Calu3 (cell line): ENCODE measurements around the gene AREL1. TPM values are rescaled to one million over a fixed set of nuclear protein-coding genes. Genes with fewer than 3 reads are reported as not detected.

Experiments
- BruUV-seq: library from RNA; stranded (reverse); fragments of 400-500 nt; replicated peaks from 2 replicates; lab custom pipeline; 2021; lab: Mats Ljungman, UMichigan
- CTCF ChIA-PET: fragments of 300-600 bp; sonication (Branson Sonifier 250); formaldehyde crosslinking; loops from one replicate; lab custom pipeline; 2022; ENCODE audit warnings: antibody characterized with exemption; lab: Charles Lee
- DNase-seq: peaks from one replicate; pipeline ENCODE4 v3.0.0; 2022
- H3K27ac Mint-ChIP-seq: one replicate; pipeline ENCODE4 v1.8.0; 2022; ENCODE audit warnings: mixed read lengths; ENCODE audit not compliant: unreplicated experiment
- H3K27me3 Mint-ChIP-seq: one replicate; pipeline ENCODE4 v1.8.0; 2022; ENCODE audit warnings: mixed read lengths; ENCODE audit not compliant: unreplicated experiment
- H3K36me3 Mint-ChIP-seq: one replicate; pipeline ENCODE4 v1.8.0; 2022; ENCODE audit warnings: mild to moderate bottlenecking, moderate library complexity, mixed read lengths; ENCODE audit not compliant: insufficient read depth, unreplicated experiment
- H3K4me1 Mint-ChIP-seq: one replicate; pipeline ENCODE4 v1.8.0; 2022; ENCODE audit warnings: mild to moderate bottlenecking, low read depth, mixed read lengths; ENCODE audit not compliant: unreplicated experiment
- H3K4me3 Mint-ChIP-seq: one replicate; pipeline ENCODE4 v1.8.0; 2022; ENCODE audit warnings: mild to moderate bottlenecking, low read depth, moderate library complexity, mixed read lengths; ENCODE audit not compliant: unreplicated experiment
- H3K9me3 Mint-ChIP-seq: one replicate; pipeline ENCODE4 v1.8.0; 2022; ENCODE audit warnings: low read depth, mixed read lengths; ENCODE audit not compliant: unreplicated experiment
- CTCF ChIP-seq: fragments of 200-600 bp; IDR thresholded peaks from one replicate; pipeline ENCODE4 v1.8.0; 2022; ENCODE audit warnings: antibody characterized with exemption; ENCODE audit not compliant: unreplicated experiment
- intact Hi-C: fragments of 100-400 bp; cut with micrococcal nuclease; formaldehyde crosslinking; loops from one replicate; pipeline ENCODE4 v1.10.0; 2022; ENCODE audit not compliant: unreplicated experiment
- total RNA-seq: library from RNA; stranded (reverse); gene quantifications from 2 replicates; pipeline ENCODE4 v1.2.3, GENCODE V29; 2022

Gene AREL1
- total RNA-seq, 1 experiment from 2014 or later: 31.9 TPM

GRCh38 chr14:74669846-74670245 lies 43.0 kb downstream of the AREL1 start:
- Mint-ChIP-seq H3K9me3 (no peaks in the 10 kb centered on the region), H3K27ac (no peak overlapping the region), H3K36me3 (peaks cover 42% of the 10 kb centered on the region), H3K4me3 (no peak overlapping the region), H3K4me1 (no peaks in the 10 kb centered on the region), H3K27me3 (no peaks in the 10 kb centered on the region)
- CTCF ChIA-PET: no interaction called here
- no peak for TF ChIP-seq CTCF
- no TSS peak for BruUV-seq
- no peak for DNase-seq
- intact Hi-C loops: no loop called here

GRCh38 chr14:74669256-74669655 lies 43.6 kb downstream of the AREL1 start:
- no peak for TF ChIP-seq CTCF
- Mint-ChIP-seq H3K9me3 (no peaks in the 10 kb centered on the region), H3K4me1 (no peaks in the 10 kb centered on the region), H3K27me3 (no peaks in the 10 kb centered on the region), H3K27ac (no peak overlapping the region), H3K36me3 (peaks cover 46% of the 10 kb centered on the region), H3K4me3 (no peak overlapping the region)
- no TSS peak for BruUV-seq
- DNase-seq: no peak
- CTCF ChIA-PET: no interaction called here
- intact Hi-C loops: no loop called here

GRCh38 chr14:74667758-74668157 lies 45.1 kb downstream of the AREL1 start:
- Mint-ChIP-seq H3K36me3 (peaks cover 45% of the 10 kb centered on the region), H3K4me3 (no peak overlapping the region), H3K9me3 (no peaks in the 10 kb centered on the region), H3K27me3 (no peaks in the 10 kb centered on the region), H3K4me1 (no peaks in the 10 kb centered on the region), H3K27ac (no peak overlapping the region)
- intact Hi-C loops: no loop called here
- DNase-seq: no peak
- no TSS peak for BruUV-seq
- TF ChIP-seq CTCF: no peak
- CTCF ChIA-PET: interaction anchor here (0.6 kb wide), 1 partner anchor 126 kb away, joined by 3 read pairs; no protein-coding TSS in a partner anchor

GRCh38 chr14:74664717-74665116 lies 48.2 kb downstream of the AREL1 start:
- Mint-ChIP-seq H3K9me3 (no peaks in the 10 kb centered on the region), H3K27ac (no peak overlapping the region), H3K4me1 (no peaks in the 10 kb centered on the region), H3K36me3 (peaks cover 39% of the 10 kb centered on the region), H3K4me3 (no peak overlapping the region), H3K27me3 (no peaks in the 10 kb centered on the region)
- no TSS peak for BruUV-seq
- no peak for DNase-seq
- intact Hi-C loops: no loop called here
- CTCF ChIA-PET: interaction anchor here (0.6 kb wide), 2 partner anchors 139 to 474 kb away, joined by 3 read pairs; no protein-coding TSS in a partner anchor
- no peak for TF ChIP-seq CTCF
